ENCODE measurements around the gene DNAJA2.

The DNAJA2 gene

DNA sequence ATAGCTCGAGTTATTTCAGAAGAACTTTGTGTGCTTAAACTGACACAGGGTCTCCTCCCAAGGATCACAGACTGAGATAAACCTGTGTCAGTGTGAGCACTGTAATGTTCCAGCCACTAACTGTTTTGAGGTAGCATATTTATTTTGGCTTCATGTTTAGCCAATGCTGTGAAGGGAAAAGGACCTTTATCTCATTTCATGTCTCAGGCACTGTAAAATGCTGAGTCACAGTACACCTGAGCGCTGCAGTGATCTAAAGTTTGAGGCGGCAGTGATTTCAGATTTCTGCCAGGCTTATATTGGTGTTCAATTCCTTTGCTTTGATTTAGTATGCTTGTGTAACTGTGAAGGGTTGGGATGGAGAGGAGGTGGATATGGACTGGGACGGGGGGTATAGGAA is 3.1 kb upstream of the DNAJA2 start:
- Histone ChIP-seq H3K9me3 (ENCODE audit: control insufficient read depth, insufficient read depth, low read depth, low read length) (no peaks in the 10 kb centered on the region), H3K27ac (ENCODE audit: extremely low read depth, low read depth, low read length) (no peak overlapping the region), H3K4me3 (ENCODE audit: low read depth, low read length) (no peak overlapping the region), H3K36me3 (ENCODE audit: control insufficient read depth in 2 of 2, insufficient read depth in 1 of 2, low read length in 2 of 2) (peaks cover 0 to 1% of the 10 kb centered on the region in 2 experiments; a peak in 1 of 3 replicates), H3K4me1 (ENCODE audit: control insufficient read depth, insufficient read depth, low read length) (peaks cover 4% of the 10 kb centered on the region; the same call in 1 of the 2 replicates)
- POLR2A ChIA-PET = no interaction called here
- TF ChIP-seq, protein P1, sequence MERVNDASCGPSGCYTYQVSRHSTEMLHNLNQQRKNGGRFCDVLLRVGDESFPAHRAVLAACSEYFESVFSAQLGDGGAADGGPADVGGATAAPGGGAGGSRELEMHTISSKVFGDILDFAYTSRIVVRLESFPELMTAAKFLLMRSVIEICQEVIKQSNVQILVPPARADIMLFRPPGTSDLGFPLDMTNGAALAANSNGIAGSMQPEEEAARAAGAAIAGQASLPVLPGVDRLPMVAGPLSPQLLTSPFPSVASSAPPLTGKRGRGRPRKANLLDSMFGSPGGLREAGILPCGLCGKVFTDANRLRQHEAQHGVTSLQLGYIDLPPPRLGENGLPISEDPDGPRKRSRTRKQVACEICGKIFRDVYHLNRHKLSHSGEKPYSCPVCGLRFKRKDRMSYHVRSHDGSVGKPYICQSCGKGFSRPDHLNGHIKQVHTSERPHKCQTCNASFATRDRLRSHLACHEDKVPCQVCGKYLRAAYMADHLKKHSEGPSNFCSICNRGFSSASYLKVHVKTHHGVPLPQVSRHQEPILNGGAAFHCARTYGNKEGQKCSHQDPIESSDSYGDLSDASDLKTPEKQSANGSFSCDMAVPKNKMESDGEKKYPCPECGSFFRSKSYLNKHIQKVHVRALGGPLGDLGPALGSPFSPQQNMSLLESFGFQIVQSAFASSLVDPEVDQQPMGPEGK (tag by site-specific recombination; IDR thresholded peaks at IDR 0.05) = no peak
- TF ChIP-seq ZXDB (tag by site-specific recombination; IDR thresholded peaks at IDR 0.05) (peak; percentile 14; the same call in 1 of the 2 replicates), GFI1B (tag by site-specific recombination; IDR thresholded peaks at IDR 0.05) (peak; percentile 45; the same call in 1 of the 2 replicates), SALL2 (tag by site-specific recombination; IDR thresholded peaks at IDR 0.05; ENCODE audit: borderline replicate concordance) (no peak), ZNF335 (tag by site-specific recombination; conservative IDR thresholded peaks at IDR 0.05) (no peak), KLF16 (tag by site-specific recombination; IDR thresholded peaks at IDR 0.05) (no peak), WT1 (tag by site-specific recombination; IDR thresholded peaks at IDR 0.05) (no peak), MEIS1 (CRISPR knock-in tag; IDR thresholded peaks at IDR 0.05; ENCODE audit: borderline replicate concordance) (no peak), ZNF266 (tag by site-specific recombination; IDR thresholded peaks at IDR 0.05; ENCODE audit: low read depth) (no peak), ZNF324 (tag by site-specific recombination; IDR thresholded peaks at IDR 0.05) (no peak), ZNF558 (tag by site-specific recombination; IDR thresholded peaks at IDR 0.05) (no peak), ZNF670 (tag by site-specific recombination; IDR thresholded peaks at IDR 0.05; ENCODE audit: low read depth) (no peak), ZNF223 (tag by site-specific recombination; IDR thresholded peaks at IDR 0.05) (no peak)
- TF ChIP-seq, protein P2, sequence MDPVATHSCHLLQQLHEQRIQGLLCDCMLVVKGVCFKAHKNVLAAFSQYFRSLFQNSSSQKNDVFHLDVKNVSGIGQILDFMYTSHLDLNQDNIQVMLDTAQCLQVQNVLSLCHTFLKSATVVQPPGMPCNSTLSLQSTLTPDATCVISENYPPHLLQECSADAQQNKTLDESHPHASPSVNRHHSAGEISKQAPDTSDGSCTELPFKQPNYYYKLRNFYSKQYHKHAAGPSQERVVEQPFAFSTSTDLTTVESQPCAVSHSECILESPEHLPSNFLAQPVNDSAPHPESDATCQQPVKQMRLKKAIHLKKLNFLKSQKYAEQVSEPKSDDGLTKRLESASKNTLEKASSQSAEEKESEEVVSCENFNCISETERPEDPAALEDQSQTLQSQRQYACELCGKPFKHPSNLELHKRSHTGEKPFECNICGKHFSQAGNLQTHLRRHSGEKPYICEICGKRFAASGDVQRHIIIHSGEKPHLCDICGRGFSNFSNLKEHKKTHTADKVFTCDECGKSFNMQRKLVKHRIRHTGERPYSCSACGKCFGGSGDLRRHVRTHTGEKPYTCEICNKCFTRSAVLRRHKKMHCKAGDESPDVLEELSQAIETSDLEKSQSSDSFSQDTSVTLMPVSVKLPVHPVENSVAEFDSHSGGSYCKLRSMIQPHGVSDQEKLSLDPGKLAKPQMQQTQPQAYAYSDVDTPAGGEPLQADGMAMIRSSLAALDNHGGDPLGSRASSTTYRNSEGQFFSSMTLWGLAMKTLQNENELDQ (tag by site-specific recombination; IDR thresholded peaks at IDR 0.05; ENCODE audit: low read depth) = no peak
- TF ChIP-seq, protein P3, sequence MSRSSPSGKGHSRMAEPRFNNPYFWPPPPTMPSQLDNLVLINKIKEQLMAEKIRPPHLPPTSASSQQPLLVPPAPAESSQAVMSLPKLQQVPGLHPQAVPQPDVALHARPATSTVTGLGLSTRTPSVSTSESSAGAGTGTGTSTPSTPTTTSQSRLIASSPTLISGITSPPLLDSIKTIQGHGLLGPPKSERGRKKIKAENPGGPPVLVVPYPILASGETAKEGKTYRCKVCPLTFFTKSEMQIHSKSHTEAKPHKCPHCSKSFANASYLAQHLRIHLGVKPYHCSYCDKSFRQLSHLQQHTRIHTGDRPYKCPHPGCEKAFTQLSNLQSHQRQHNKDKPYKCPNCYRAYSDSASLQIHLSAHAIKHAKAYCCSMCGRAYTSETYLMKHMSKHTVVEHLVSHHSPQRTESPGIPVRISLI (tag by site-specific recombination; IDR thresholded peaks at IDR 0.05) = no peak
- TF ChIP-seq, protein P4, sequence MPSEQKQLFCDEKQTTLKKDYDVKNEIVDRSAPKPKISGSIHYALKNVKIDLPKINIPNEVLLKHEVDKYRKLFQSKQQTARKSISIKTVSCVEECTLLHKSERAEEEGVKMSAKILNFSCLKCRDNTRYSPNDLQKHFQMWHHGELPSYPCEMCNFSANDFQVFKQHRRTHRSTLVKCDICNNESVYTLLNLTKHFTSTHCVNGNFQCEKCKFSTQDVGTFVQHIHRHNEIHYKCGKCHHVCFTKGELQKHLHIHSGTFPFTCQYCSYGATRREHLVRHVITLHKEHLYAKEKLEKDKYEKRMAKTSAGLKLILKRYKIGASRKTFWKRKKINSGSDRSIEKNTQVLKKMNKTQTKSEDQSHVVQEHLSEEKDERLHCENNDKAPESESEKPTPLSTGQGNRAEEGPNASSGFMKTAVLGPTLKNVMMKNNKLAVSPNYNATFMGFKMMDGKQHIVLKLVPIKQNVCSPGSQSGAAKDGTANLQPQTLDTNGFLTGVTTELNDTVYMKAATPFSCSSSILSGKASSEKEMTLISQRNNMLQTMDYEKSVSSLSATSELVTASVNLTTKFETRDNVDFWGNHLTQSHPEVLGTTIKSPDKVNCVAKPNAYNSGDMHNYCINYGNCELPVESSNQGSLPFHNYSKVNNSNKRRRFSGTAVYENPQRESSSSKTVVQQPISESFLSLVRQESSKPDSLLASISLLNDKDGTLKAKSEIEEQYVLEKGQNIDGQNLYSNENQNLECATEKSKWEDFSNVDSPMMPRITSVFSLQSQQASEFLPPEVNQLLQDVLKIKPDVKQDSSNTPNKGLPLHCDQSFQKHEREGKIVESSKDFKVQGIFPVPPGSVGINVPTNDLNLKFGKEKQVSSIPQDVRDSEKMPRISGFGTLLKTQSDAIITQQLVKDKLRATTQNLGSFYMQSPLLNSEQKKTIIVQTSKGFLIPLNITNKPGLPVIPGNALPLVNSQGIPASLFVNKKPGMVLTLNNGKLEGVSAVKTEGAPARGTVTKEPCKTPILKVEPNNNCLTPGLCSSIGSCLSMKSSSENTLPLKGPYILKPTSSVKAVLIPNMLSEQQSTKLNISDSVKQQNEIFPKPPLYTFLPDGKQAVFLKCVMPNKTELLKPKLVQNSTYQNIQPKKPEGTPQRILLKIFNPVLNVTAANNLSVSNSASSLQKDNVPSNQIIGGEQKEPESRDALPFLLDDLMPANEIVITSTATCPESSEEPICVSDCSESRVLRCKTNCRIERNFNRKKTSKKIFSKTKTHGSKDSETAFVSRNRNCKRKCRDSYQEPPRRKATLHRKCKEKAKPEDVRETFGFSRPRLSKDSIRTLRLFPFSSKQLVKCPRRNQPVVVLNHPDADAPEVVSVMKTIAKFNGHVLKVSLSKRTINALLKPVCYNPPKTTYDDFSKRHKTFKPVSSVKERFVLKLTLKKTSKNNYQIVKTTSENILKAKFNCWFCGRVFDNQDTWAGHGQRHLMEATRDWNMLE (tag by site-specific recombination; conservative IDR thresholded peaks at IDR 0.05; ENCODE audit: low read depth) = no peak
- TF ChIP-seq, protein P5, sequence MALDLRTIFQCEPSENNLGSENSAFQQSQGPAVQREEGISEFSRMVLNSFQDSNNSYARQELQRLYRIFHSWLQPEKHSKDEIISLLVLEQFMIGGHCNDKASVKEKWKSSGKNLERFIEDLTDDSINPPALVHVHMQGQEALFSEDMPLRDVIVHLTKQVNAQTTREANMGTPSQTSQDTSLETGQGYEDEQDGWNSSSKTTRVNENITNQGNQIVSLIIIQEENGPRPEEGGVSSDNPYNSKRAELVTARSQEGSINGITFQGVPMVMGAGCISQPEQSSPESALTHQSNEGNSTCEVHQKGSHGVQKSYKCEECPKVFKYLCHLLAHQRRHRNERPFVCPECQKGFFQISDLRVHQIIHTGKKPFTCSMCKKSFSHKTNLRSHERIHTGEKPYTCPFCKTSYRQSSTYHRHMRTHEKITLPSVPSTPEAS (tag by site-specific recombination; IDR thresholded peaks at IDR 0.05) = no peak
- CTCF ChIA-PET = interaction anchor here (0.9 kb wide), 1 partner anchor 42 kb away, joined by 4 read pairs; no protein-coding TSS in a partner anchor

Data from HEK293 (cell line).